H1 (cell line): ENCODE measurements around the gene HOXB5. TPM values are rescaled to one million over a fixed set of nuclear protein-coding genes. Genes with fewer than 3 reads are reported as not detected.

Experiments used
- CTCF ChIA-PET: fragments of 300-600 bp; sonication (Branson Sonifier 250); formaldehyde crosslinking; loops from one replicate; lab custom pipeline; 2021; ENCODE audit not compliant: partially characterized antibody; lab: Charles Lee
- POLR2A ChIA-PET: fragments of 300-600 bp; sonication (Branson Sonifier 250); formaldehyde crosslinking; loops from one replicate; lab custom pipeline; 2021; ENCODE audit warnings: inconsistent platforms; ENCODE audit not compliant: partially characterized antibody; lab: Charles Lee
- DNase-seq, 2 experiments: peaks; one replicate each; pipeline versions ENCODE4 v3.0.0 to v3.0.0-alpha.2; 2010 to 2022; ENCODE audit warnings: low spot score in 2 of 2, low read depth in 1 of 2, mixed read lengths in 1 of 2
- FAIRE-seq: peaks from 2 replicates; lab custom pipeline; 2011; peaks lifted over from hg19 to GRCh38; lab: Jason Lieb, UNC
- H2AFZ ChIP-seq: 2 replicates; pipeline ENCODE4 v1.8.1; 2012; ENCODE audit warnings: low read length, inconsistent platforms
- H2AK5ac ChIP-seq: 2 replicates; pipeline ENCODE4 v1.6.1; 2013; ENCODE audit warnings: low read depth, low read length
- H2BK120ac ChIP-seq: replicated peaks from 2 replicates; pipeline ENCODE3; 2013; ENCODE audit warnings: low read depth, low read length, inconsistent platforms
- H2BK12ac ChIP-seq: 2 replicates; pipeline ENCODE4 v1.6.1; 2013; ENCODE audit warnings: low read depth, low read length
- H2BK15ac ChIP-seq: 2 replicates; pipeline ENCODE4 v1.6.1; 2013; ENCODE audit warnings: low read length
- H2BK20ac ChIP-seq: 2 replicates; pipeline ENCODE4 v1.6.1; 2013; ENCODE audit warnings: low read length
- H2BK5ac ChIP-seq: 2 replicates; pipeline ENCODE4 v1.6.1; 2013; ENCODE audit warnings: low read depth, low read length
- H3K14ac ChIP-seq: 2 replicates; pipeline ENCODE4 v1.6.1; 2013; ENCODE audit warnings: inconsistent platforms; ENCODE audit not compliant: insufficient read length
- H3K18ac ChIP-seq: 2 replicates; pipeline ENCODE4 v1.6.1; 2013; ENCODE audit warnings: low read length; ENCODE audit errors: extremely low read depth
- H3K23ac ChIP-seq: 2 replicates; pipeline ENCODE4 v1.6.1; 2013; ENCODE audit warnings: inconsistent platforms; ENCODE audit not compliant: insufficient read length
- H3K23me2 ChIP-seq: 2 replicates; pipeline ENCODE4 v1.6.1; 2013; ENCODE audit warnings: low read depth, low read length
- H3K27ac ChIP-seq: 2 replicates; pipeline ENCODE4 v1.6.1; 2011; ENCODE audit warnings: low read depth, low read length, inconsistent platforms
- H3K27me3 ChIP-seq, 4 experiments: replicated peaks in 1 of 4; 1 replicate in 1 of 4; 2 replicates in 3 of 4; pipeline versions ENCODE4 v1.6.1 to v1.8.1; 2011 to 2013; ENCODE audit warnings: low read length in 3 of 4, mild to moderate bottlenecking in 3 of 4, inconsistent platforms in 2 of 4, mixed read lengths in 2 of 4, moderate library complexity in 1 of 4; ENCODE audit not compliant: control insufficient read depth in 3 of 4, insufficient read depth in 3 of 4; ENCODE audit errors: extremely low read depth in 1 of 4
- H3K36me3 ChIP-seq, 4 experiments: 2 replicates each; pipeline versions ENCODE4 v1.6.1 to v1.8.1; 2011 to 2013; ENCODE audit warnings: mild to moderate bottlenecking in 4 of 4, low read length in 3 of 4, moderate library complexity in 2 of 4, control low read depth in 1 of 4, inconsistent platforms in 1 of 4; ENCODE audit not compliant: insufficient read depth in 4 of 4, control insufficient read depth in 2 of 4
- H3K4ac ChIP-seq: replicated peaks from 2 replicates; pipeline ENCODE3; 2013; ENCODE audit warnings: low read length, low read depth, mixed read lengths, inconsistent platforms; ENCODE audit not compliant: insufficient read length
- H3K4me1 ChIP-seq, 4 experiments: replicated peaks in 1 of 4; 1 replicate in 1 of 4; 2 replicates in 3 of 4; pipeline versions ENCODE4 v1.6.1 to v1.8.1; 2011 to 2013; ENCODE audit warnings: low read length in 3 of 4, inconsistent platforms in 2 of 4, mixed read lengths in 1 of 4; ENCODE audit not compliant: insufficient read depth in 4 of 4, control insufficient read depth in 3 of 4
- H3K4me2 ChIP-seq, 2 experiments: 2 replicates each; pipeline versions ENCODE4 v1.6.1 to v1.8.1; 2011 to 2013; ENCODE audit warnings: low read depth in 2 of 2, low read length in 2 of 2, control low read depth in 1 of 2, inconsistent platforms in 1 of 2, mild to moderate bottlenecking in 1 of 2; ENCODE audit not compliant: insufficient read depth in 1 of 2
- H3K4me3 ChIP-seq, 4 experiments: fragments of 200-600, 300-600 bp in 1 of 4; sonication (generic), shearing (Covaris generic), sonication (Bioruptor Twin) in 1 of 4; 2 replicates each; pipeline versions ENCODE4 v1.5.1 to v1.8.1; 2011 to 2016; ENCODE audit warnings: low read length in 4 of 4, low read depth in 3 of 4, control low read depth in 2 of 4, inconsistent platforms in 2 of 4, mild to moderate bottlenecking in 2 of 4, mixed read lengths in 1 of 4, moderate library complexity in 1 of 4; ENCODE audit not compliant: insufficient read depth in 2 of 4; ENCODE audit errors: extremely low read depth in 1 of 4
- H3K56ac ChIP-seq: replicated peaks from 2 replicates; pipeline ENCODE3; 2013; ENCODE audit warnings: low read depth, mild to moderate bottlenecking, mixed read lengths, low read length, inconsistent platforms; ENCODE audit not compliant: insufficient read length
- H3K79me1 ChIP-seq: 2 replicates; pipeline ENCODE4 v1.6.1; 2013; ENCODE audit warnings: low read depth, low read length, control low read depth
- H3K79me2 ChIP-seq, 2 experiments: 2 replicates each; pipeline versions ENCODE4 v1.6.1 to v1.8.1; 2012 to 2013; ENCODE audit warnings: low read length in 2 of 2, mild to moderate bottlenecking in 2 of 2, inconsistent platforms in 1 of 2; ENCODE audit not compliant: insufficient read depth in 2 of 2, control insufficient read depth in 1 of 2
- H3K9ac ChIP-seq, 4 experiments: replicated peaks in 1 of 4; 1 replicate in 1 of 4; 2 replicates in 3 of 4; pipeline versions ENCODE4 v1.6.1 to v1.8.1; 2011 to 2013; ENCODE audit warnings: low read depth in 3 of 4, low read length in 3 of 4, control low read depth in 2 of 4, mild to moderate bottlenecking in 2 of 4, moderate library complexity in 2 of 4, inconsistent platforms in 1 of 4; ENCODE audit errors: extremely low read depth in 1 of 4
- H3K9me3 ChIP-seq, 2 experiments: 2 replicates each; pipeline versions ENCODE4 v1.6.1 to v1.8.1; 2012 to 2013; ENCODE audit warnings: mild to moderate bottlenecking in 2 of 2, moderate library complexity in 2 of 2, control low read depth in 1 of 2, inconsistent platforms in 1 of 2, low read depth in 1 of 2, low read length in 1 of 2, mixed read lengths in 1 of 2; ENCODE audit not compliant: insufficient read depth in 2 of 2
- H4K20me1 ChIP-seq, 2 experiments: replicated peaks in 1 of 2; 2 replicates each; pipeline versions ENCODE3 to v1.8.1; 2011 to 2013; ENCODE audit warnings: inconsistent platforms in 2 of 2, low read length in 2 of 2, mild to moderate bottlenecking in 1 of 2; ENCODE audit not compliant: insufficient read depth in 2 of 2, control insufficient read depth in 1 of 2
- H4K5ac ChIP-seq: 2 replicates; pipeline ENCODE4 v1.6.1; 2013; ENCODE audit warnings: low read length, low read depth, mixed read lengths, inconsistent platforms; ENCODE audit not compliant: insufficient read length
- H4K8ac ChIP-seq: 2 replicates; pipeline ENCODE4 v1.8.0; 2013; ENCODE audit warnings: mild to moderate bottlenecking, moderate library complexity, low read length, inconsistent platforms; ENCODE audit not compliant: insufficient read depth; ENCODE audit errors: extremely low read depth
- H4K91ac ChIP-seq: replicated peaks from 2 replicates; pipeline ENCODE3; 2013; ENCODE audit warnings: low read length, mixed read lengths, inconsistent platforms; ENCODE audit not compliant: insufficient read length
- CBX5 ChIP-seq: fragments of 300-800, 300-1000 bp; sonication (generic); IDR thresholded peaks from 2 replicates; pipeline ENCODE4 v1.7.1; 2016; ENCODE audit warnings: antibody characterized with exemption, low read length, low read depth
- CBX8 ChIP-seq: fragments of 300-800, 300-1000 bp; sonication (generic); IDR thresholded peaks from 2 replicates; pipeline ENCODE4 v1.7.1; 2016; ENCODE audit warnings: low read depth, low read length, borderline replicate concordance
- CHD2 ChIP-seq: IDR thresholded peaks from 2 replicates; pipeline ENCODE4 v1.6.1; 2012; ENCODE audit warnings: low read length, improper control_type of control experiment
- CREB1 ChIP-seq: IDR thresholded peaks from 2 replicates; pipeline ENCODE4 v1.6.1; 2012; ENCODE audit warnings: inconsistent platforms
- CTBP2 ChIP-seq: IDR thresholded peaks from 2 replicates; pipeline ENCODE4 v1.7.0; 2011; ENCODE audit warnings: borderline replicate concordance, mild to moderate bottlenecking, moderate library complexity, mixed read lengths, low read length; ENCODE audit not compliant: insufficient read depth, insufficient read length
- EZH2 ChIP-seq: fragments of 200-600 bp; sonication (generic); IDR thresholded peaks from 2 replicates; pipeline ENCODE4 v1.7.1; 2012; ENCODE audit warnings: low read depth, mild to moderate bottlenecking, moderate library complexity, low read length, inconsistent platforms; ENCODE audit not compliant: severe bottlenecking
- HDAC6 ChIP-seq: IDR thresholded peaks from one replicate; pipeline ENCODE4 v1.7.1; 2012; ENCODE audit warnings: low read depth, mild to moderate bottlenecking, inconsistent platforms, low read length, moderate library complexity
- MAFK ChIP-seq: IDR thresholded peaks from 2 replicates; pipeline ENCODE4 v1.6.1; 2012; ENCODE audit warnings: low read depth, mild to moderate bottlenecking, improper control_type of control experiment, low read length
- POLR2AphosphoS5 ChIP-seq: IDR thresholded peaks from 2 replicates; pipeline ENCODE4 v1.6.1; 2011; ENCODE audit warnings: low read depth, low read length
- SP1 ChIP-seq: IDR thresholded peaks from 2 replicates; pipeline ENCODE4 v1.6.1; 2011; ENCODE audit warnings: low read depth, low read length
- SUZ12 ChIP-seq: fragments of 200-600 bp; sonication (generic); IDR thresholded peaks from 2 replicates; pipeline ENCODE4 v1.6.1; 2012; ENCODE audit warnings: mild to moderate bottlenecking, inconsistent platforms, low read length, moderate library complexity, mixed read lengths
- ZNF274 ChIP-seq: IDR thresholded peaks from 2 replicates; pipeline ENCODE4 v1.7.0; 2012; ENCODE audit warnings: low read length, borderline replicate concordance; ENCODE audit errors: extremely low read depth
- WGBS, 2 experiments: shearing (Covaris generic) in 1 of 2; methylation state at CpG; one replicate each; pipeline versions ENCODE4 v1.1.6 to v1.1.7; 2013 to 2015; ENCODE audit warnings: low lambda C conversion rate in 2 of 2, mixed read lengths in 2 of 2, inconsistent platforms in 1 of 2, low coverage in 1 of 2, missing lambda C conversion rate in 1 of 2; ENCODE audit not compliant: insufficient replicate concordance in 2 of 2, insufficient coverage in 1 of 2, insufficient read length in 1 of 2; ENCODE audit errors: extremely low coverage in 1 of 2, missing lambda C conversion rate in 1 of 2; 5-methylcytosine and 5-hydroxymethylcytosine counted together
- polyA plus RNA-seq, 7 experiments: library from polyadenylated mRNA; depleted of rRNA in 3 of 7; stranded (reverse) in 5 of 7; unstranded in 2 of 7; fragments of >200 nt in 5 of 7; fragments of 200-250 nt in 2 of 7; gene quantifications; 1 replicate in 5 of 7; 2 replicates in 1 of 7; 4 replicates in 1 of 7; pipeline versions ENCODE4 v1.2.1 to v1.2.3, GENCODE V29; 2011 to 2013; ENCODE audit warnings: missing spikeins in 2 of 7, mixed read lengths in 2 of 7
- total RNA-seq: library from RNA; stranded (reverse); fragmentation: NEBNext Ultra II Directional; extraction: Animal tissue kit (Norgen Biotek cat#: 25700); gene quantifications from 2 replicates; pipeline ENCODE4 v1.2.1, GENCODE V29; 2021

Gene HOXB5
- total and polyA plus RNA-seq, 2 of the 8 experiments (the other 6 are each of a cell fraction or from before 2014, with no cell fraction given): not detected

GRCh38 chr17:48642843-48643696 is 49.5 kb upstream of the HOXB5 start:
- Histone ChIP-seq H3K23me2 (peaks cover 3% of the 10 kb centered on the region; the same call in 1 of the 2 replicates), H3K27ac (no peak overlapping the region), H3K27me3 (peaks cover 98 to 100% (median 100%) of the 10 kb centered on the region in 4 experiments), H2BK12ac (peak overlapping the region; percentile 60; the same call in 1 of the 2 replicates), H2AFZ (no peak overlapping the region), H4K91ac (no peak overlapping the region), H2BK15ac (no peak overlapping the region), H3K4me2 (no peak overlapping the region; a peak in 1 of 4 replicates), H3K56ac (no peak overlapping the region), H3K79me2 (no peaks in the 10 kb centered on the region), H3K23ac (no peak overlapping the region), H3K4ac (no peak overlapping the region), H3K4me1 (peaks cover 0 to 14% (median 9%) of the 10 kb centered on the region in 4 experiments; a peak in 5 of 7 replicates), H2BK20ac (no peak overlapping the region), H2AK5ac (no peak overlapping the region), H4K8ac (no peak overlapping the region), H4K5ac (no peak overlapping the region), H3K4me3 (no peak overlapping the region), H2BK120ac (no peak overlapping the region), H3K36me3 (peaks cover 0 to 10% (median 0%) of the 10 kb centered on the region in 4 experiments; a peak in 1 of 8 replicates), H3K79me1 (no peaks in the 10 kb centered on the region), H3K18ac (no peak overlapping the region), H3K9me3 (no peaks in the 10 kb centered on the region), H3K14ac (no peak overlapping the region), H2BK5ac (no peak overlapping the region), H4K20me1 (peaks cover 6 to 30% of the 10 kb centered on the region in 2 experiments), H3K9ac (no peak overlapping the region)
- WGBS, 2 experiments: 23% methylated on average over 23 of the region's 23 CpGs; no CpG with 5 or more reads in 1 of the 2 experiments
- FAIRE-seq (no peak), DNase-seq (no peak)
- CTCF ChIA-PET: interaction anchor here (0.6 to 2.5 kb wide), 13 partner anchors 10 to 236 kb away, joined by 3 to 10 read pairs (median 3); no protein-coding TSS in a partner anchor
- POLR2A ChIA-PET: interaction anchor here (0.6 kb wide), 1 partner anchor 170 kb away, joined by 5 read pairs; no protein-coding TSS in a partner anchor
- no peak for TF ChIP-seq ZNF274
- no peak for TF ChIP-seq POLR2AphosphoS5
- TF ChIP-seq MAFK: no peak
- TF ChIP-seq SP1: no peak
- TF ChIP-seq CREB1: no peak
- peak; percentile 83 for TF ChIP-seq SUZ12
- peak; percentile 8 for TF ChIP-seq CTBP2
- no peak for TF ChIP-seq CBX5
- no peak for TF ChIP-seq CHD2
- TF ChIP-seq EZH2: peak; percentile 88
- TF ChIP-seq HDAC6: no peak
- TF ChIP-seq CBX8: 0 out of 2 replicates have a peak, but pooled peaks have one; percentile 16
